ENCODE measurements around the gene HLA-DRB1.

DNA sequence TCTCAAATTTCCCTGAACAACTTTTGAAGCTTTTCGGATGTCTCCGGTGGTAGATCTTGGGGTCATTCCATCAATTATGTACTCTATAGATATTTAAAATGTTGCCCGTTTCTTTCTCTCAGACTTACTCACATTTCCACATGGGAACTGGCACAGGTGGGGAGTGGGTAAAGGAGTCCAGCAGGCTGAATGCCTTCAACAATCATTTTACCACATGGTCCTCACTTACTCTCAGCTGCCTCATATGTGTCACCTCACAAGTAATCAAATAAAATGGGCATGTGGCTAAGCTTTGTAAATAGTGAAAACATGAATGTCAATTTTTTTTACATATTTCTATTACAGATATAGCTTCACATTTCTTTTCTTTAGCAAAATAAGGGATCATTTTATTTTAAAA, 48.2 kb upstream of the HLA-DRB1 start:
- TF ChIP-seq, protein P1, sequence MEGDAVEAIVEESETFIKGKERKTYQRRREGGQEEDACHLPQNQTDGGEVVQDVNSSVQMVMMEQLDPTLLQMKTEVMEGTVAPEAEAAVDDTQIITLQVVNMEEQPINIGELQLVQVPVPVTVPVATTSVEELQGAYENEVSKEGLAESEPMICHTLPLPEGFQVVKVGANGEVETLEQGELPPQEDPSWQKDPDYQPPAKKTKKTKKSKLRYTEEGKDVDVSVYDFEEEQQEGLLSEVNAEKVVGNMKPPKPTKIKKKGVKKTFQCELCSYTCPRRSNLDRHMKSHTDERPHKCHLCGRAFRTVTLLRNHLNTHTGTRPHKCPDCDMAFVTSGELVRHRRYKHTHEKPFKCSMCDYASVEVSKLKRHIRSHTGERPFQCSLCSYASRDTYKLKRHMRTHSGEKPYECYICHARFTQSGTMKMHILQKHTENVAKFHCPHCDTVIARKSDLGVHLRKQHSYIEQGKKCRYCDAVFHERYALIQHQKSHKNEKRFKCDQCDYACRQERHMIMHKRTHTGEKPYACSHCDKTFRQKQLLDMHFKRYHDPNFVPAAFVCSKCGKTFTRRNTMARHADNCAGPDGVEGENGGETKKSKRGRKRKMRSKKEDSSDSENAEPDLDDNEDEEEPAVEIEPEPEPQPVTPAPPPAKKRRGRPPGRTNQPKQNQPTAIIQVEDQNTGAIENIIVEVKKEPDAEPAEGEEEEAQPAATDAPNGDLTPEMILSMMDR (IDR thresholded peaks at IDR 0.05): no peak
- no peak for TF ChIP-seq EZH2 (IDR thresholded peaks at IDR 0.05)
- TF ChIP-seq EZH2phosphoT487 (IDR thresholded peaks at IDR 0.05): no peak

Data from neural progenitor cell (in vitro differentiated cells).